Measurements from ENCODE around the gene KIAA0408. TPM values are rescaled to one million over a fixed set of nuclear protein-coding genes. Genes with fewer than 3 reads are reported as not detected.

KIAA0408 gene
- total RNA-seq, 4 donors from 2014 or later, result 4.7 to 15.3 (median 9.0) TPM

DNA sequence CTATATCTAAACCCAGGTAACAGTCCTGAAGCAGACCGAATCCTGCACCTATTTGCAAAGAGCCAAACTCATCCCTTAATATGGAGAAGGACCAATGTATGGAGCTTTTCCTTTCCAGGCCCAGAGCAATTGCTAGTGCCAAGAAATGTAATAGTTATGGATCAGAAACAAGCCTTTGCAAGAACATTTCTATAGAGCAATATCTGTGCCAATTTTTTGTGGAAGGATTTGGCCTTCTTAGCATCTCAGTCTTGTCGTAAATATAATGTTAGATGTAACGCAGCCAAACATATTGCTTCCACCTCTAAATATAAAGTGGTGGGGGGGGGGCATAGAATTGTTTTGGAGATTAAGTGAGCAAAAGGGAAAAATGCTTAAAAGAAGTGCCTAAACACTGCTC, 2.7 kb downstream of the KIAA0408 start:
- no peak for DNase-seq (ENCODE audit: low spot score)
- no peak for ATAC-seq (ENCODE audit: low FRiP score)

DNA sequence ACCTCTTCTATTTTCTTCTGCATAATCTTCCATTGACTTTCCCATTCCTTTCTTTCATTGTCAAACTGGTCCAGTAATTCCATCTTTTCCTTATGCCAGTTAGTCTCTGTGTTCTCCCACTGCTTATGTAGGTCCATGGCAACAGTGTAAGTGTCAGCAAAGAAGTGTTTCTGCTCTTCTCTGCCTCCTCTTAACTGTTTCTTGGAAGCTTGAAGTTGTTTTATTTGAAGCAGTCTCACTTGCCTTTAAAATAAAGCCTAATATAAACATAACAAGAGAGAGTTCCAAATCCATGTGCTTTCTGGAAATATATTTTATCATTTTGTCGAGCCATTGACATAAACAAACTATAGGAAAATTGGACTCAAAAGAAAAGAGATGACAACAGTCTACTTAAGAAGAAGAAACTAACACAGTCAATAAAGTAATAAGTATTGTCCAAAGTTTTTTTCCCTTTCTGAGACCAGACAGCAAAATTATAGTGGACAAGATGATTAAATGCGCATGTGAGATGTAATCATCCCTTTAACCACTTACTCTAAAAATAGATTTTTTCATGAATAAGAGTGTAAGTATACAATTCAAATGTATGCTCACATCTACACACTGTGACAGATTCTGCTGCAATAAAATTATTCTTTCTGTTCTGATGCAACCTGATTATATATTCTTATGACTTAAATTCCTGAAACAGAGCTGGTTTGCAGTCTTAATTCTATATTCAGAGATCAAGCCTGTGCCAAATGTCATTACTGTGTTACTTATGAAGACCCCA, 5.2 kb downstream of the KIAA0408 start:
- no peak for DNase-seq (ENCODE audit: low spot score)
- no peak for ATAC-seq (ENCODE audit: low FRiP score)
- TF ChIP-seq, protein P1, sequence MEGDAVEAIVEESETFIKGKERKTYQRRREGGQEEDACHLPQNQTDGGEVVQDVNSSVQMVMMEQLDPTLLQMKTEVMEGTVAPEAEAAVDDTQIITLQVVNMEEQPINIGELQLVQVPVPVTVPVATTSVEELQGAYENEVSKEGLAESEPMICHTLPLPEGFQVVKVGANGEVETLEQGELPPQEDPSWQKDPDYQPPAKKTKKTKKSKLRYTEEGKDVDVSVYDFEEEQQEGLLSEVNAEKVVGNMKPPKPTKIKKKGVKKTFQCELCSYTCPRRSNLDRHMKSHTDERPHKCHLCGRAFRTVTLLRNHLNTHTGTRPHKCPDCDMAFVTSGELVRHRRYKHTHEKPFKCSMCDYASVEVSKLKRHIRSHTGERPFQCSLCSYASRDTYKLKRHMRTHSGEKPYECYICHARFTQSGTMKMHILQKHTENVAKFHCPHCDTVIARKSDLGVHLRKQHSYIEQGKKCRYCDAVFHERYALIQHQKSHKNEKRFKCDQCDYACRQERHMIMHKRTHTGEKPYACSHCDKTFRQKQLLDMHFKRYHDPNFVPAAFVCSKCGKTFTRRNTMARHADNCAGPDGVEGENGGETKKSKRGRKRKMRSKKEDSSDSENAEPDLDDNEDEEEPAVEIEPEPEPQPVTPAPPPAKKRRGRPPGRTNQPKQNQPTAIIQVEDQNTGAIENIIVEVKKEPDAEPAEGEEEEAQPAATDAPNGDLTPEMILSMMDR (IDR thresholded peaks at IDR 0.05), result no peak

More for the DNA sequence above, 2.7 kb downstream of the KIAA0408 start:
- TF ChIP-seq, protein P1 (IDR thresholded peaks at IDR 0.05), result no peak

DNA sequence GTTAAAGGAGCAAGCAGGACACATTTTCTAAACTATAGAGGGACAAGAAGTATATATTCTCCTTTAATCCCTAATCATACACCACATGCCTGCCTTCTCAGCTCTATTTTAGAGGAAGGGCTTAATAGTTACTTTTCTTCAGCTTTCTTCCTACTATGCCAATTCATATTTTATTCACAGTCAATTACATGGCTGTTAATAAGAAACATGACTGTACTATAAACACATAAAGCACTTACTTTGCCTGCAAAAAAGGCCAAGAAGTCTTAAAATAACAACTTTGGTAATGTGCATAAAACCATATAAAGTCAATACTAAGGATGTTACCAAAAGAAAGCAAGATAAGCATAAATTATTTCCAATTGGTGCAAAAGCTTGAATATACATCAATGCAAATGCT, 6.4 kb downstream of the KIAA0408 start:
- DNase-seq (ENCODE audit: low spot score), result no peak
- TF ChIP-seq, protein P1 (IDR thresholded peaks at IDR 0.05), result no peak
- ATAC-seq (ENCODE audit: low FRiP score), result no peak

DNA sequence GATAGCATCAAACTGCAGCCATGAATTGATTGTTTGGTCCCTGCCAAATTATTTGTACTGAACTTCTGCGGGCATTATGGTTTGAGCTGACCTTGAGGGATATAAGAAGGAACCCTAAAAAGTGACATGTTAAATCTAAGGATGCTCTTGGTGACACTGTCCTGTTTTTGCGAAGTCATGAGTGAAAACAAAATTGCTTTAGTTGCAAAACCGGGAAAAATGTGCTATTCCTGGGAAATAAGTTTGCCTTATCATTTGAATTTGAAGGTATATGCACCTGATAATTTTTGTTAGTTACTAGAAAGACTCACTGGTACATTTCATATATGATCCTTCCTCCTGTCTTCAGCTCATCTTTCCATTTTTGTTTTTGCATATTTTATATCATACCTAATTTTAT, 7.8 kb downstream of the KIAA0408 start:
- no peak for ATAC-seq (ENCODE audit: low FRiP score)
- TF ChIP-seq, protein P1 (IDR thresholded peaks at IDR 0.05), result no peak
- DNase-seq (ENCODE audit: low spot score), result no peak

DNA sequence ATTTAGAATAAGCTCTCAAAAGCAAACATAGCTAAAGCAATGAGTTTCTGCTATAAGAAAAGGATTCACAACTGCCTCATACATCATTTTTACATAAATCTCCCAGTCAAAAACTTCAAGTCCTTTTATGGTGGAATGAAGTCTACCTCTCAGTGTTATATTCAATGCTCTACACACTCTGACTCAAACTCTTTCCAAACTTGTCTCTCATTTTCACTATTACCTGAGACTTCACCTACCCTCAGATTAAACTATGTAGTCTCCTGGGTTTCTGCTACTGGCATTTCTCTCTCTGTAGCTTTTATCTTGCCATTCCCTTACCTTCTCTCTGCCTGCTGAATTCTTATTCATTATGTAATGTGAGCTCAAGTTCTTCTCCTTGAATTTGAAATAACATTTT, 11.4 kb downstream of the KIAA0408 start:
- TF ChIP-seq, protein P1 (IDR thresholded peaks at IDR 0.05), result no peak
- DNase-seq (ENCODE audit: low spot score) (no peak), ATAC-seq (ENCODE audit: low FRiP score) (no peak)

DNA sequence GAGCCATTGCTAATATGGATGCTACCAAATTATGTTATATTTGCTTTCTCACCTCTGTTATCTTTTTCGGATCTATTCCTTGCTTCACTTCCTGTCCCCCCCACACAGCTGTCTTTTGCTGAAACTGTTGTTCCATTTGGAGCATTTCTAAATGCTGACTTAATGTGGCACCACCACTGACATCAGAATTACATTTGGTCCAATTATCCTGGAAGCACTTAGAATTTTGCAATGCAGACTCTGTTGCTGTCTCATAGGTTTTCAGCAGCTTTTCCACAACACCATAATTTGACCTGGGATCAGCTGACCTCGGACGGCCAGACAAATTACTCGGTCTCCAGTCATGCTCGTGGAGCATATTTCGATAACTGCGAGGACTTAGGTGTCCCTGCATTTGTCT, 12.8 kb downstream of the KIAA0408 start:
- TF ChIP-seq, protein P1 (IDR thresholded peaks at IDR 0.05), result no peak
- ATAC-seq (ENCODE audit: low FRiP score), result no peak
- DNase-seq (ENCODE audit: low spot score), result no peak

DNA sequence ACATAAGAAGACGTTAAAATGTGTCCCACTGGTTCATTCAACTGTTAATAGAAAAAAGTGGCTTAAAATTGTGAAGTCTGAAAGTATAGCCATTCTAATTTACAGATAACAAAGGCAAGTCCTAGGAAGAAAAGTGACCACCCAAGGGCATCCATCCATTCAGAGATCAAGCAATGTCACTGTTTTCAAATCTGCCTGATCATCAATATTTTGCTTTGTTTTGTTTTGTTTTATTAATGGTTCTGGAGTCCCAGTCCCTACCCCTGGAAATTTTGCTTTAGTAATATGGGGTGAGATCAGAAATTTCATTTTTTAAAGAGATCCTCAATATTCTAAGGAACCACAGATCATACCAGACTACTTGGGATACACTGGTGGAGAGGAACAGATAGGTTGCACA, 17.3 kb downstream of the KIAA0408 start:
- TF ChIP-seq, protein P1 (IDR thresholded peaks at IDR 0.05), result no peak
- no peak for DNase-seq (ENCODE audit: low spot score)
- ATAC-seq (ENCODE audit: low FRiP score), result no peak
